ENCODE results near the gene SMIM28.

The SMIM28 gene

DNA sequence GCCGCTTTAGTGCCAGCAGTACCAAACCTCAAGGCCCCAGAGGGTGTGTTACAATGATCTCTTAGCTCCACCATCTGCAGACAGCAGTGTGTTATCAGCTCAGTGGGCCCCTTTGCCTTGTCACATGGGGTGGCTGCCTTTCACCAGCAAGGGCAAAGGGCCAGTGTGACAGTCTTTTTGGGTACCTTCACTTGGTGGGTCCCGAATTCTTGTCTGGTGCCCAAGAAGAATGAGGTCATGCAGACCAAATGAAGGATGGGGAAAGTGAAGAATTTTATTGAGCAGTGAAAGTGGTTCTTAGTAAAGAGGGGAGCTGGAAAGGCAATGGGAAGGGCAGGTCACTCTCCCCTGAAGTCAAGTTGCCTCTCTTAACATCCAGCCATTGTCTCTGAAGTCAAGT lies 2.9 kb upstream of the SMIM28 start:
- no peak for DNase-seq

DNA sequence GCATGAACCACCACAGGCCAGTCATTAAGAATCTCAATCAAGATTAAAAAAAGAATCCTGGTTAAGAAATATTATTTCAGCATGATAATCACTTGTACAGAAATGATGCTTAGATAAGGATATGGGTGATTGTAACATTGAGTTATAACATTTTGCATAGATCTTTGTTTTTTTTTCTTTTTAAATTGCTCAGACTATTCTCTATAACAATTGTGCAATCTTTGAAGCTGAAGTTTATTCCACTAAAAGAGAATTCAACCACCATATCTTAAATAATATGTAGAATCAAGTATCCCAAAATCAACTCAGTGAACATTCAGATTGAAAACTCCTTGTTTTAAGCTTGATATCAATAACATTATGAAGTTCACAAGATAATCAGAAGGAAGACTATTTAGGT lies 663 bp upstream of the SMIM28 start:
- no peak for DNase-seq

- no peak for DNase-seq
These were observed 758 bp downstream of the SMIM28 start for GRCh38 chr6:138378463-138378862.

DNA sequence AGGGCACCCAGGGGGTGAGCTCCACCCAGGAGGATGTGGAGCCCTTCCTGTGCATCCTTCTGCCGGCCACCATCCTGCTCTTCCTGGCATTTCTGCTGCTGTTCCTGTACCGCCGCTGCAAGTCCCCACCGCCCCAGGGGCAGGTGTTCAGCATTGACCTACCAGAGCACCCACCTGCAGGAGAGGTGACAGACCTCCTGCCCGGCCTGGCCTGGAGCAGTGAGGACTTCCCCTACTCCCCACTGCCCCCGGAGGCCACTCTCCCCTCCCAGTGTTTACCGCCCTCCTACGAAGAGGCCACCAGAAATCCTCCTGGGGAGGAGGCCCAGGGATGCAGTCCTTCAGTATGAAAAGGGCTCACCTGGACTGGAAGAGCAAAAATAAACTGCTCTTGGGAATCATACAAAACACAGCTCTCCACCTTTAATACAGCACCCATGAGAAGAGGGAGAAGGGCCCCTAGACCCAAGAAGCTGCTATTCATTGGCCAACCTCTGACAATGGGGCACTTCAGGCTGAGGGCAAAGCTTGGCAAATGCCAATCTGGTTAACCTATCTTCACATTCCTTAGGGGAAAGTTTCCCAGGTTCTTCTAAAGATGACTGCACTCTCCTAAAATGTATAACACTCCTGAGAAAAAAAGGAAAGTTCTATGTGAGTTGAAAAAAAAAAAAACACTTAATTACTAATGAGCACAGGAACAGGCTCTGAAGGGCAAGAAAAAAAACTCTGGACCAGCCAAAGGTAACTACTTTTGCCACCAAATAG lies 5.0 kb downstream of the SMIM28 start:
- no peak for DNase-seq

GRCh38 chr6:138383776-138384175 lies 6.1 kb downstream of the SMIM28 start:
- DNase-seq = no peak

DNA sequence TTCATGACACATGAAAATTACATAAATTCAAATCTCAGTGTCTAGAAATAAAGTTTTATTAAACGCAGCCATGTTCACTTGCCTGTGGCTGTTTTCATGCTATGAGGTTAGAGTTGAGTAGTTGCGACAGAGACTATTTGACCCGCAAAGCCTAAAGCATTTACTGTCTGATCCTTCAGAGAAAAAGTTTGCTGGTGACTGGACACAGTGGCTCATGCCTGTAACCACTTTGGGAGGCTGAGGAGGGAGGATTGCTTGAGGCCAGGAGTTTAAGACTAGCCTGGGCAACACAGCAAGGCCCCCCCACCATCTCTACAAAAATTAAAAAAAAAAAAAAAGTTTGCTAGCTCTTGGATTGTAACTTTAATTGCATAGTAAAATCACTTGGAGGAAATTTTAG lies 9.2 kb downstream of the SMIM28 start:
- DNase-seq = no peak

DNA sequence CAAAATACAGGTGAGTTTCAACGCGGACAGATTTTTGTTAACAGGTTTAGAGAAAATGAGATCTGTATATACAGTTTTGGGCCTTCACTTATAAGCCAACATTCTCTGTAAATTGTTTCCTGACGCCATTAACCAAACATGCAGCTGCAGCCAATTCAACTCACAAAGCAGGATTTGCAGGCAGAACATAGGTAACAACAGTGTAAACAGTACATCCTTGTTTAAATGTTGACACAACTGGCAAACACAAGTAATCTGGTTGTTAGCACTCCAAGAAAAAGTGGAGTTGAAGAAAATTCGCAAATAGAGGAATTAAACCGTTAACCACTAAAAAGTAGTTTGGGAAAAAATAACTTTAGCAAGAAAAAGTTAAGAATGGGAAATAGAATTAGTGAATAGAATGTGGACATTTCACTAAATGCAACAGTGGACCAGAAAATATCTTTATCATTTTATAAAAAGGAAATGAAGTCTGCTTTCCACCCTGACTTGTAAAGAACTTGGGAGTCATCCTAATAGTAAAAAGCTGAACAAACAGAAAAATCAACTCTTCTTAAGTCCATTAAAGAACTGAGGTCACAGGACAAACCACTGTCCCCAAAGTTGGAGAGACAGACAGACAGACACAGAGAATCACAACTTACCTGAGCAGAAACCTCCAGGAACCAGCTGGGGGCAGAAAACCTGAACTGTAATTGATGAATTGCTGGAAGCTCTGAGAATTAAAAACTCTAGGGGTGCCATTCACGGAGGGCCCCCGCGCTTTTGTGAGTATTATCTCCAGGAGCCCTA lies 10.1 kb downstream of the SMIM28 start:
- no peak for DNase-seq

DNA sequence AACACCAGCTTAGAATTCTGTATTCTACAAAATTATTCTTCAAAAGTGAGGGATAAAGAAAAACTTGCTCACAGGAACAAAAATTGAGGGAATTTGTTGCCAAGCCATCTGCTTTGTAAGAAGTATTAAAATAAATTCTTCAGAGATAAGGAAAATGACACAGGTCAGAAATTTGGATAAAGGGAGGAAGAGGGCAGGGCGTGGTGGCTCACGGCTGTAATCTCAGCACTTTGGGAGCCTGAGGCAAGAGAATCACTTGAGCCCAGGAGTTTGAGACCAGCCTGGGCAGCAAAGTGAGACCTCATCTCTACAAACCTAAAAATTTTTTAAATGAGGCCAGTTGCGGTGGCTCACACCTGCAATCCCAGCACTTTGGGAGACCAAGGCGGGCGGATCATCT lies 11.8 kb downstream of the SMIM28 start:
- DNase-seq = no peak

- no peak for DNase-seq
These were observed 16.4 kb downstream of the SMIM28 start for GRCh38 chr6:138393871-138394783.

- DNase-seq = no peak
These were observed 19.0 kb downstream of the SMIM28 start for GRCh38 chr6:138396709-138397108.

GRCh38 chr6:138397128-138398122 lies 19.7 kb downstream of the SMIM28 start:
- DNase-seq = no peak

GRCh38 chr6:138400326-138400725 lies 22.6 kb downstream of the SMIM28 start:
- DNase-seq = no peak

DNA sequence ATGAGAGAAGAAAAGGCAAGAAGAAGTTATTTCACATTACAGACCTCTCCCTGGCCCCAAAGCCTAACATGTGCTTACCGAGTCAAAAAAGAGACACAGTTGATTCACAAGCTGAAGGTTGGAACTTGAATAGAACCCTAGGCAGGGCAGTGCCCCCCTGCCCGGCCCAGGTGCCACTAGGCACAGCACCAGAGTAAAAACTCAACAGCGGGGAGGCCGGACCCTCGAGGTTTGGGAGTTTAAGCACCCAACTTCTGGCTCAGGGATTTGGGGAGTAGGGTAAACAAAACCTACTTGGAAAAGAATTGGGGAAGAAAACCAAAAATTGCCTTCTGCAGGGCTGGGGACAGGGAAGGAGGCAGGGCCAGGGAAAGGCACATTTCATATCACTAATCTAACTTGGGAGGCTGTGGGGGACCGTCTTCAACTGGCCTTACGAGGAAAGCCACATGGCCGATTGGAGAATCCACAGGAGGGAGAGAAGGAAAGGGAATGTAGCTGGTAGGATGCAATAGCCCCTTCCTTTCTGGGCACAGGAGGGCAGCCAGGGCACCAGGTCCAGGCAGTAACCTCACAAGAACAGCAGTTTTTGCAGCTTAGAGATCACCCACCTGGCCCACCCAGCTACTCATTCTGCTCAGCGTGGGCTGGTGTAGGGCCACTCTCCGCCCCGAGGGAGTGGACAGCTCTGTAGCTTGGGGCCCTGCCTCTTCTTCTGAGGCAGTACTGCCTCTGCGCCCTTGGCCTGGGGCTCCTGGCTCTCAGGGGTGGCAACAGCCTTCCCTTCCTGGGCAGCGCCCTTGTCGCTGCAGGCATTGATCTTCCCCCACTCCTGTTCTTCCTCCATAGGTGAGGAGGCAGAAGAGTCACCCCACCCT lies 24.5 kb downstream of the SMIM28 start:
- no peak for DNase-seq

- DNase-seq = no peak
These were observed 25.1 kb downstream of the SMIM28 start for GRCh38 chr6:138402838-138403187.

GRCh38 chr6:138403324-138403800 lies 25.7 kb downstream of the SMIM28 start:
- DNase-seq = no peak

DNA sequence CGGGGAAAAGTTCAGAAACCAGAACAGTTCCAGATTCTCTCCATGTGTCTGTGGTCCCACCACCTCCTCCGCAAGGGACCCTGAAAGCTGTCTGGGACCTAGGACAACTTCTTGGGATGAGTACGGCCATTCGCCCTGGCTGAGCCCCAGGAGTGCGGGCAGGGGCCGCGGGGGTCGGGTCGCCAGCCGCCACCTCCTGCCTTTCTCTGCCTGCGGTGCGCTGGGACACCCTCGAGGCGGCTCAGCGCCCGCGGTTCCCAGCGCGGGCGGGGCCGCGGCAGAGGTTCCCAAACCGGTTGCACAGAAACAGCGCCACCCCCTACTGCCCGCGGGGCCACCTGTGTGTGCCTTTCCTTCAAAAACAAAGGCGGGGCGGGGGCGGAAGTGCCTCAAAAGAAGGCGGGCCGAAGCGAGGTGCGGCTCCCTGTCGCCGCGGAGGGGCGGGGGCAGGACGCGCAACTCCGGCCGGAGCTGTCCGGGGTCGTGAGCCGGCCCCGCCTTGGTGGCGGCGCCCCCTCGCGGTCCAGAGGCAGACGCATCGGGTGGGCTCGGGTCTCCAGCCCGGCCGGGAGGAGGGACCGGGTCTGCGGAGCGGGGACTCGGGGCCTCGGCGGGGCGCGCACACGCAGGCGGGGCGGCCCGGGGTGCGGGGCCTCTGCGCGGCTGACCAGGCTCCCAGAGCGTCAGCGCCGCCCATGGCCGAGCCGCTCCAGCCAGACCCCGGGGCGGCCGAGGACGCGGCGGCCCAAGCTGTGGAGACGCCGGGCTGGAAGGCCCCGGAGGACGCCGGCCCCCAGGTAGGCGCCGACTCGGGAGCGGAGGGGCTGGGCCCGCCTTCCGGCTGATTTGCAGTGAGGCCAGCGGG lies 26.3 kb downstream of the SMIM28 start, which contains the start of gene HEBP2:
Gene HEBP2 (plus strand): TSS at position 423 of the 865 bp plus-strand sequence. CDS start 273 bp downstream, at position 696.
- peak; percentile 93 for DNase-seq

DNA sequence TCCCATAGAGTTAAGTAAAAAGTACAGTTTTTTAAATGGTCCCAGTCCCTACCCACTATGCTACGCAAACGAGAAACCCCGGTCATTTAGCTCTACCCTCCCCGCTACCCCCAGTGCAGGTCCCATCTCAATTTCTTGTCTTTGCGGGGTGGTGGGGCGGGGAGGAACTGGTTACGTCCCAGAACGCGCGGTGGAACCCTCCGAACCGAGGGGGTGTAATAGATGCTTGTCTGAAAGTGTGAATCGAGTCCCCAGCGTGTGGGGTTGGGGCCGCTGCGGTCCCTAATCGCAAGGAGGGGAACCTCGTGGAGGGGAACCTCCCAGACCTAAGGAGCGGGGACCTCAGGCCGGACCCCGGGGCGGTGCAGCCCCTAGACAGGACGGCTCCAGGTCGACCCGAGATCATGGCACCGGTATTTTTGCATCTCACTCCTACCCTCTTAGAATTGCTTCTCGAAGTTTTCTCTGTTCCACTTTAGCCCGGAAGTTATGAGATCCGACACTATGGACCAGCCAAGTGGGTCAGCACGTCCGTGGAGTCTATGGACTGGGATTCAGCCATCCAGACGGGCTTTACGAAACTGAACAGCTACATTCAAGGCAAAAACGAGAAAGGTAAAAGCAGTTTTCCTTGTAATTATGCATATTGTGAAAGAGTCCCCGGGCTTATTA lies 27.1 kb downstream of the SMIM28 start:
- DNase-seq = no peak

- DNase-seq = no peak
These were observed 28.2 kb downstream of the SMIM28 start for GRCh38 chr6:138405816-138406413.

DNA sequence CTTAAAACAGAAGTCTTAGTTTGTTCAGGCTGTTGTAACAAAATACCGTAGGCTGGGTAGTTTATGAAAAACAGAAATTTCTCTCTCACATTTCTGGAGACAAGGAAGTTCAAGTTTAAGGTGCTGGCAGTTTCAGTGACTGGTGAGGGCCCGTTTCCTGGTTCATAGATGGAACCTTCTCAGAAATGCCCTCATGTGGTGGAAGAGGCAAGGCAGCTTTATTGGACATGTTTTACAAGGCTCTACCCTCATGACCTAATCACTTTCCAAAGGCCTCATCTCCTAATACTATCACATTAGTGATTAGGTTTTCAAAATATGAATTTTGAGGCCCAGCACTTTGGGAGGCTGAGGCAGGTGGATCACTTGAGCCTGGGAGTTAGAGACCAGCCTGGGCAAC lies 28.7 kb downstream of the SMIM28 start:
- DNase-seq = no peak
